ENCODE results near the gene CNTNAP3B. TPM values are rescaled to one million over a fixed set of nuclear protein-coding genes. Genes with fewer than 3 reads are reported as not detected.
"Not testable (repeated sequence)": the region's sequence is repeated elsewhere in the genome, so short reads cannot be mapped to it uniquely, and the experiment has no call there.

Gene CNTNAP3B
- 10 to 100 TPM in 1 of 9 donors, 1 to 10 TPM in 8; 1.5 to 15.6 (median 6.6) TPM for total RNA-seq
- 1 to 10 TPM in 2 of 3 donors, under 1 TPM in 1; 0.24 to 5.1 (median 4.4) TPM for polyA plus RNA-seq
- long read RNA-seq, donor 1, partial matches to known transcripts, result 0 of 1 reads
- long read RNA-seq, donor 1, other reads (novel, unspliced or antisense), result 0 of 1 reads
- long read RNA-seq, donor 2, result 0 reads
- long read RNA-seq, donor 3, result 0 reads
- long read RNA-seq, donor 4, partial matches to known transcripts, result 0 of 1 reads
- long read RNA-seq, donor 4, other reads (novel, unspliced or antisense), result 1 of 1 reads
- long read RNA-seq, donor 5, partial matches to known transcripts, result 1 of 2 reads
- long read RNA-seq, donor 5, other reads (novel, unspliced or antisense), result 1 of 2 reads
- long read RNA-seq, donor 6, partial matches to known transcripts, result 0 of 1 reads
- long read RNA-seq, donor 6, other reads (novel, unspliced or antisense), result 1 of 1 reads
- long read RNA-seq, donor 7, result 0 reads
- long read RNA-seq, donor 8, result 0 reads
- long read RNA-seq, donor 9, result 0 reads
- long read RNA-seq, donor 10, result 0 reads

DNA sequence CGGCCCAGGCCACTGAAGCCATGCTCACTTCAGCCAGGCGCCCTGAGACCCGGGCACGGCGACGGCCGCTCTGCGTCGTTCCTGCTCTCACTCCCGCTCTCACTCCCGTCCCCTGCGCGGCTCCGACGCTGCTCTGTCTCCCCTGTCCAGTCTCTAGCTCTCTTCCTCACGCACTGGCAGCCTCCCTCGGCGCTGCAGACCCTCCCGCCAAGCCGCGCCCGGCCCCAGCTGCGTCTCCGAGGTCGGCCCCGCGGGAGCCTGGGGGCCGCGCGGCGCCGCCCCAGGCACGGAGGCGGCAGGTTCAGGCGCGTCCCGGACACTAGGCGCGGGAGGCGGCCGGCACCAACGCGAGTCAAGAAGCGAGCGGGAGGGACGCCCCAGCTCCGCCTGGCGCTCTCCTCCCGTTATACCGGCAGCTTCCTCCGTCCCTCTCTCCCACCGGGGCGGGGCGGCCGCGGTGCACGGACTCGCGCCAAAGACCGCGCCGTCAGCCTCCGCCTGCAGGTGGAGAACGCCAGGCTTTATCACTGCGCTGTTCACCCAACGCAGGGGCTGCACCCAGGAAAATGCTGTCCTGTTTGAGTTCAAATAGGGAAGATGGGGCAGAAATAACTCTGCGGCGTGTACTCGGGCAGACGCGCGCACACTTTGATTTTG is at the start of gene CNTNAP3B:
Gene CNTNAP3B, minus strand, starts transcription at position 354 of the 657 bp plus-strand sequence. Its CDS starts 332 bp downstream, at position 22.
- H3K27me3 ChIP-seq; intact Hi-C loops (cut with DNase I); H3K36me3 ChIP-seq (replicated peaks in 1 of 2); H3K27ac ChIP-seq; H3K4me3 ChIP-seq; H3K9me3 ChIP-seq (replicated peaks in 1 of 3); H3K4me1 ChIP-seq (replicated peaks in 1 of 2); DNase-seq: not testable (repeated sequence)
- 0 to 1% (median 1%) methylated on average over 14 to 40 of the region's 72 CpGs; no CpG with 5 or more reads in 1 of the 4 donors for WGBS, 4 donors

DNA sequence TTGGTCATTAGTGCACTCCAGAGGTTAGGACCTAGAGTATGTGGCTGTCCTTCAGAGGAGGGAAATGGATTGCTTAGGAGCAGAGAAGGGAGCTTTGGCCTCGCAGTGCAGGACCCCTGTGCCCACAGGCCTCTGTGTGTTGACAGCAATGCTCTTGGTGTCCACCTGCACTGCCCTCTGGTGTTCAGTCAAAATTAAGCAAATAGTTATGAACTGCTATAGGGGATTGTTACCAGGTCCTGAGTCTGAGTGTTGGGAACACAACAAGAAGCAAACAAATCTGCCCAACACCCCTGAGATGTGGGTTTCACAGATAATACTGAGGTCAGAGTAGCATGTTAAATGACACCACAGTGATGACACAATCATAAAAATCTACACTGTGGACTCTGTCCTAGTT is 31.1 kb upstream of the CNTNAP3B start:
- H3K36me3 ChIP-seq (replicated peaks in 1 of 2); H3K4me1 ChIP-seq (replicated peaks in 1 of 2); H3K27me3 ChIP-seq; intact Hi-C loops (cut with DNase I); H3K4me3 ChIP-seq; H3K27ac ChIP-seq; H3K9me3 ChIP-seq (replicated peaks in 1 of 3): not testable (repeated sequence)
- TF ChIP-seq, protein P1, sequence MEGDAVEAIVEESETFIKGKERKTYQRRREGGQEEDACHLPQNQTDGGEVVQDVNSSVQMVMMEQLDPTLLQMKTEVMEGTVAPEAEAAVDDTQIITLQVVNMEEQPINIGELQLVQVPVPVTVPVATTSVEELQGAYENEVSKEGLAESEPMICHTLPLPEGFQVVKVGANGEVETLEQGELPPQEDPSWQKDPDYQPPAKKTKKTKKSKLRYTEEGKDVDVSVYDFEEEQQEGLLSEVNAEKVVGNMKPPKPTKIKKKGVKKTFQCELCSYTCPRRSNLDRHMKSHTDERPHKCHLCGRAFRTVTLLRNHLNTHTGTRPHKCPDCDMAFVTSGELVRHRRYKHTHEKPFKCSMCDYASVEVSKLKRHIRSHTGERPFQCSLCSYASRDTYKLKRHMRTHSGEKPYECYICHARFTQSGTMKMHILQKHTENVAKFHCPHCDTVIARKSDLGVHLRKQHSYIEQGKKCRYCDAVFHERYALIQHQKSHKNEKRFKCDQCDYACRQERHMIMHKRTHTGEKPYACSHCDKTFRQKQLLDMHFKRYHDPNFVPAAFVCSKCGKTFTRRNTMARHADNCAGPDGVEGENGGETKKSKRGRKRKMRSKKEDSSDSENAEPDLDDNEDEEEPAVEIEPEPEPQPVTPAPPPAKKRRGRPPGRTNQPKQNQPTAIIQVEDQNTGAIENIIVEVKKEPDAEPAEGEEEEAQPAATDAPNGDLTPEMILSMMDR (IDR thresholded peaks at IDR 0.05), result peak in 2 of 6 experiments; percentile 4 to 18
- peak in 1 of 7 donors; percentile 19 for DNase-seq
- 29 to 40% methylated on average over 1 of the region's 1 CpG; no CpG with 5 or more reads in 2 of the 4 donors for WGBS, 4 donors

DNA sequence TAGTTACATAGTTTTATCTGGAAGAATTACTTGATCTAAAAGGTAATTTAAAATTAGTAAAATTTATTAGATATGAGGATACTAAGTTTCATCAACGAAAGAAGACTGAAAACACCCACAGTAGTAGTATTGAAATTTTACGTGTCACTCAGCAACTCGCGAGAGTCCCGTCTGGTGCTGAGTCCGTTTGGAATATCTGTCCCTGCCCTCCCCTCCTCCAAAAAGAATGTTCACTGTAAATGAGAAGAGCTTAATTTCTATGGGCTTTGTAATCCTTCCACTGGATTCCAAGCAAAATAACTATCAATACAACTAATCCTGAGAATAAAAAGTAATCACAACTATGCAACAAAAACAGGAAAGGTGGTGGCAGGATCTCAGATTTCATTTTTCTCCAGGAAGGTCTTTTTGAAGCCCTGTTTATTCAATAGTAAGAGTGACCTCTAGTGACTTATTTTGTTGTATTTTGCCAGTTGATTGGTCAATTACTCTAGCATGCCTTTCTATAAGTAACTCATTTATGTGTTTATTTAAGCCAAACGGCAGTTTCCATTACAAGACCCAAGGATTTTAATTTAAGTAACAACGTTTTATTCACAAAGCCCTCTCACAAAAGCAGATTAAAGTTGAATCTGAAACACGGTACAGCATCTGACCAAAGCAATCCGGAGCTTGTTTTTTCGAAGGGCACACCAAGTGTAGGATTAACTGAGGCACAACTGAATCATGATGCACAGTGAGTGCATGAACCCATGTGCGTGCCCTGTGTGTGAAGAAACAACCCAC is 2.0 kb downstream of the CNTNAP3B start:
- intact Hi-C loops (cut with DNase I); H3K4me3 ChIP-seq; H3K27me3 ChIP-seq; H3K4me1 ChIP-seq (replicated peaks in 1 of 2); DNase-seq; H3K27ac ChIP-seq; H3K9me3 ChIP-seq (replicated peaks in 1 of 3); H3K36me3 ChIP-seq (replicated peaks in 1 of 2): not testable (repeated sequence)
- WGBS, 4 donors, result 39 to 60% (median 40%) methylated on average over 11 to 12 of the region's 12 CpGs

DNA sequence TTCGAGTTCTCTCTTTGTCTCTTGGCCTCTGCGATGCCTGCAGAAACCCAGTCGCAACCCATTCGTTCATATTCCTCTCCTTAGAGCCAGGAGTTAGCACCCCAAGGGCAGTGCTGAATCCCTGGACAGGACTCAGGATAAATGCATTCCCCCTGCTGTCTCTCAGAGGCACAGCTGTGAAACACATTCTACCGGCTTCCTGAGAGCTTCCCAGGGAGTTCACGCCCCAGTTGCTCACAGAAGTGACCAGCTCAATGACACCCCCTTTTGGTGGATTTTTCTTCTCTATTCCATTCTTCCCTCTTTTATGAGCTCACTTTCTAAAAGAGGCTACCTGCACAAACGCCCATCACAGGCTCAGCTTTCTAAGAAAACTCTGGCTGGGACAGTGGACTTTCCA is 8.2 kb downstream of the CNTNAP3B start:
- 48 to 65% (median 54%) methylated on average over 4 to 7 of the region's 7 CpGs for WGBS, 4 donors

DNA sequence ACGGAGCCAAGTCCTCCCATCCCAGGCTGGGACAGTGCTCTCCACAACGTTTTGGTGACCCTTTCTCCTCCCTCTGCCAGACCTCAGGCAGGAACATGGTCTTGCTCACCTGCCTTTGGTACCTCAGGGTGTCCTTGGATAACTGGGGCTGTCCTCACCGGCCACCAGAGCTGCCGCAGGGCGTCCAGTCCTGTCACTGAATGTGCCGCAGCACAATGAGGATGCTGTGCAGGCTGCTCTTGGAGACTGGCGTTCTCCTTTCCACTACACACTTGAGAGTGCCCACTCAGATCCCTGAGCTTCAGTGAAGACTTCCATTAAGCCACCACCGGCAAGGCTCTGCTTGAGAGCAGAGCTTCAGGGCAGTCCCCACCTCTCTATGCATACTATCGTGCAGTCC is 33.3 kb downstream of the CNTNAP3B start:
- intact Hi-C loops (cut with DNase I); DNase-seq; H3K9me3 ChIP-seq (replicated peaks in 1 of 3); H3K4me3 ChIP-seq; H3K27me3 ChIP-seq; H3K36me3 ChIP-seq (replicated peaks in 1 of 2); H3K4me1 ChIP-seq (replicated peaks in 1 of 2); H3K27ac ChIP-seq: not testable (repeated sequence)
- WGBS, 4 donors, result 61 to 75% (median 74%) methylated on average over 2 to 9 of the region's 9 CpGs

More for the DNA sequence above, 8.2 kb downstream of the CNTNAP3B start:
- H3K4me1 ChIP-seq (replicated peaks in 1 of 2); H3K4me3 ChIP-seq; H3K9me3 ChIP-seq (replicated peaks in 1 of 3); intact Hi-C loops (cut with DNase I); H3K36me3 ChIP-seq (replicated peaks in 1 of 2); DNase-seq; H3K27ac ChIP-seq; H3K27me3 ChIP-seq: not testable (repeated sequence)

DNA sequence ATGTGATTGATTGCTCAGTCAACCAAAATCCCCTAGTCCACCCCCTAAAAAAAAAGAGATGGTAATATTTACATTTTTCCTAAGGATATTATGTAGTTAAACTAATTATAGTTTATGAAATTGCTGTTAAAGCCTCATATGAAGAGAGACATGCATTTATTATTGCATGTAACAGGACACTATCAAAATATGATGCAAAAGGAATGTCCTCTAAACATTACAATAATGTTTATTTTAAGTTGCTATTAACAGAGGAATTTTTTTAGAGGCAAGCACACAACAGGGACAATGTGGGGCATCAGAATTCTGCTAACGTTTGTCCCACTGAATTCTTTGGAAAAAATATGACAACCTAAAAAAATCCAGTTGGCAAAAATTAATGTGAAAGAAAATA is 44.7 kb downstream of the CNTNAP3B start:
- H3K27me3 ChIP-seq; H3K27ac ChIP-seq; H3K9me3 ChIP-seq (replicated peaks in 1 of 3); H3K36me3 ChIP-seq (replicated peaks in 1 of 2); H3K4me3 ChIP-seq; intact Hi-C loops (cut with DNase I); DNase-seq; H3K4me1 ChIP-seq (replicated peaks in 1 of 2): not testable (repeated sequence)
- WGBS, 4 donors, result no CpG with 5 or more reads among the region's 1 CpG

DNA sequence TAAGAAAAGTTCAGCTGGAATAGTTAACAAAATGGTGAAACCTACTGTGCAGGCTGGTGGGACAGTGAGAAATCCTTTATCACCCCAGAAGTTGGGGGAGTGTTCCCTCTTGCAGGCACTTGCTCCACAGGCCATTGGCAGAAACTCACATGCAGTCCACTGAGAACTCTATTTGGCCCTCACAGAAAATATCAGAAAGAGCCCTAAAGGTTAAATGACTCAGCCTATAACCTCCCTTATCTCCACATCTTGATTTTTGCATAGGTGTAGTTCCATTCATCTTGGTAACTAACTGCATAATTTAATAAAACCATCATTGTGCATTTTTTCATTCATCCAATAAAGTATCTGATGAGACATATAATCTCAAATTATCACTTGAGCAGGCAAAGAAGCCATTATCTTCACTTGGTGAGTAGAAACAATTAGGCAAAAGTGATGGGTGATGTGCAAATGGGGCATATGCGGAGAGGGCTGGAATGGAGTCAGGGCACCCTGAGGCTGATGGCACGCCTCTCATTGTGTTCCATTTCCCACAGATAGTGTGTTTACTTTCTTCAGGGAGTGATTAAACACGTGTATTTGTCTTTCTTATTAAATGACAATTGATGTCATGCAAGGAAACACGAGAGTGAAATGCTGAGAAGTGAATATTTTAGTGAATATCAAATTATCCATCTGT is 45.2 kb downstream of the CNTNAP3B start:
- H3K27ac ChIP-seq; H3K4me3 ChIP-seq; H3K4me1 ChIP-seq (replicated peaks in 1 of 2); H3K9me3 ChIP-seq (replicated peaks in 1 of 3); H3K36me3 ChIP-seq (replicated peaks in 1 of 2); intact Hi-C loops (cut with DNase I); H3K27me3 ChIP-seq; DNase-seq: not testable (repeated sequence)
- 20 to 100% (median 47%) methylated on average over 1 to 3 of the region's 4 CpGs for WGBS, 4 donors

DNA sequence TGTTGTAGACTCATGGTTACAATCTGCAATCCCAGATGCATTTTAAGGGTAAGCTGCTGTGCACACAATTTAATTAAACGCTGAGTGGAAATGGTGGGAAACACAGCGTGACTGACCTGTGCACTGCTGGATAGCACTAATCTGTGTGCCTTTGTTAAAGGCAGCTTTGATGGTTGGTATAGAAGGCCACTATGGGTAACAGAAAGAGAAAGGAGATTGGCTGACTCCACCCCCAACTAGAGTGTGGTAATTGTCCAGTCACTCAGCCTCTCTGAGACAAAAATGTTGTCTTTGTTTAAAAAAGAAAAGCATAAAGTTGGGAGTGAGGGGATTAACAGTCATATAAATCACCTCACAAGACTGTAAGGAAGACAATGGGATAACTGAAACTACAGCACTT is 48.9 kb downstream of the CNTNAP3B start:
- 65 to 82% (median 76%) methylated on average over 2 of the region's 2 CpGs for WGBS, 4 donors
- DNase-seq; H3K4me3 ChIP-seq; H3K4me1 ChIP-seq (replicated peaks in 1 of 2); H3K36me3 ChIP-seq (replicated peaks in 1 of 2); H3K9me3 ChIP-seq (replicated peaks in 1 of 3); H3K27ac ChIP-seq; intact Hi-C loops (cut with DNase I); H3K27me3 ChIP-seq: not testable (repeated sequence)

DNA sequence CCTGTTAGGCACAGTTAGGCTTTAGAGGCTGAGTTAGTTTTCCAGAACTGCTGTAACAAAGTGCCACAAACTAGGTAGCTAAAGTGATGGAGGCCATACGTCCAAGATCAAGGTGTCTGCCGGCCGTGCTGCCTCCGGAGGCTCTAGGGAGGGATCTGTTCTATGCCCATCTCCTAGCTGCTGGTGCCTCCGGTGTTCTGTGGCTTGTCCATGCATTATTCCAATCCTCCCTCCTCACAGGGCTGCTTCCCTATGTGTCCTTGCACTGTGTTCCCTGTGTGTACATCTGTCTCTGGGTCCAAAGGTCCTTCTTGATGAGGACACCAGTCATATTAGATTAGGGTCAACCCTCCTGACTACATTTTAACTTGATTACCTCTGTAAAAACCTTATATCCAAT is 54.4 kb downstream of the CNTNAP3B start:
- intact Hi-C loops (cut with DNase I); DNase-seq; H3K27me3 ChIP-seq; H3K9me3 ChIP-seq (replicated peaks in 1 of 3); H3K4me3 ChIP-seq; H3K4me1 ChIP-seq (replicated peaks in 1 of 2); H3K36me3 ChIP-seq (replicated peaks in 1 of 2); H3K27ac ChIP-seq: not testable (repeated sequence)
- 67 to 88% methylated on average over 4 to 5 of the region's 5 CpGs; no CpG with 5 or more reads in 2 of the 4 donors for WGBS, 4 donors

Data from adrenal gland (tissue), 19 donors.